GM21737 (cell line): ENCODE measurements around the gene SNRNP70.
A peak's percentile ranks its signal among the peaks of the same experiment; 100 is the strongest.
"Not testable (repeated sequence)": the region's sequence is repeated elsewhere in the genome, so short reads cannot be mapped to it uniquely, and the experiment has no call there.

Source experiments
- ATAC-seq: cut with Tn5 transposase; IDR thresholded peaks from one replicate; pipeline ENCODE4 v1.9.1; 2021; ENCODE audit warnings: mild to moderate bottlenecking, moderate library complexity; ENCODE audit not compliant: unreplicated experiment

SNRNP70 gene, protein sequence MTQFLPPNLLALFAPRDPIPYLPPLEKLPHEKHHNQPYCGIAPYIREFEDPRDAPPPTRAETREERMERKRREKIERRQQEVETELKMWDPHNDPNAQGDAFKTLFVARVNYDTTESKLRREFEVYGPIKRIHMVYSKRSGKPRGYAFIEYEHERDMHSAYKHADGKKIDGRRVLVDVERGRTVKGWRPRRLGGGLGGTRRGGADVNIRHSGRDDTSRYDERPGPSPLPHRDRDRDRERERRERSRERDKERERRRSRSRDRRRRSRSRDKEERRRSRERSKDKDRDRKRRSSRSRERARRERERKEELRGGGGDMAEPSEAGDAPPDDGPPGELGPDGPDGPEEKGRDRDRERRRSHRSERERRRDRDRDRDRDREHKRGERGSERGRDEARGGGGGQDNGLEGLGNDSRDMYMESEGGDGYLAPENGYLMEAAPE

DNA sequence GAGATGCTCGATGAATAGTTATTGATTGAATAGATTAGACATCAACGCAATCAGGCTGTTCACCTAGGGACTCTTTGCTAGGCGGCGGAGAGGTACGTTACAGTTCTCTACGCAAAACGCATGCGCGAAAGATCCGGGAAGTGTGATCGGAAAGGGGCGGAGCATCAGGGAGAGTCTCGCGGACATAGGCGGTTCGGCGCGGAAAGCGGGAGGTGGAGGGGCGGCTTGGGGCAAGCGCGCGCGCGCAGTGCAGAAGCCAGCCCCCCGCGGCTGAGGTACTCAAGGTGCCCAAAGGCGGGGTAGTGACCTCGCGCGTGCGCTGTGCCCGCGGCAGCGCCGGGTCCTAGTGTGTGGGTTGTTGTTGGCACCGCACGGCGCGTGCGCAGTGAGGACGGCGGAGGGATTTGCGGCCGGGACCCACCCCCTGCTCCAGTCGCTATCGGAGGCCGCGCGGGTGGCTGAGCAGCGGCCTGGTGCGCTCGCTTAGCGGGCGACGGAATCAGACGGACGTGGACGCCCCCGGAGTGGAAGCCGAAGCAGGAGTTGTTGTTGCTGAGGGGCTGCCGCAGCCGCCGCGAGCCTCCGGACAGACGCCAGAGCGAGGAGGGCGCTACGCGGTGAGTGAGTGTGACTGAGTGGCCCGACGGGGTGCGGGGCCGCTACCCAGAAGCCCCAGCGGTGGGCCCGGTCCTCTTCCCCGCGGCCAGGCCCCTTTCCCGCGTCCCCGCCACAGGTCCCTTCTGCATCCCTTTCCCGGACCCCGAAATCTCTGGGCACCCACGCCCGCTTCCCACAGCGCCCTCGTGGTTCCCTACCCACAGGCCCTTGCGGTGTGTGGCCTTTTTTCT is at the start of gene SNRNP70:
SNRNP70 (plus strand) TSS at position 432 of the 848 bp plus-strand sequence. CDS start 964 bp downstream, outside the sequence.
- peak; percentile 89 for ATAC-seq

DNA sequence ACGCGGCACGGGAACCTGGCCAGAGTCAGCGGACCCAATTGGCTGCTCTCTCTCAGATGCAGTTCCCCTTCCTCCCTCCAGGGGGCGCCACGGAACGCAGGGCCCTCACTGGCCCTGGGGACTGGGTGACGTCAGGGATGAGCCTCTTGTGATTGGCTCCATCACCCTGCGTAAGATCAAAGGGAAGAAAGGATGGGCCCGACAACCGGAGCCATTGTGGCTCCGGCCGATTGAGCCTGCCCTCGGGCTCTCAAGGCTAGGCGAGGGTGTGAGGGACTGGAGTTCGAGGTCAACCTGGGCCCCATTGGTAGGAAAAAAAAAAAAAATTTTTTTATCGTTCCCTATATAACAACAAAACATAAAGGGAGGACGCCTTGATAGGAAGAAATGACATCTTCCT is 48.4 kb upstream of the SNRNP70 start, which contains the start of gene CGB1:
CGB1 (minus strand) TSS at position 81 of the 400 bp plus-strand sequence. CDS start 184 bp downstream, outside the sequence.
- ATAC-seq, result not testable (repeated sequence)

DNA sequence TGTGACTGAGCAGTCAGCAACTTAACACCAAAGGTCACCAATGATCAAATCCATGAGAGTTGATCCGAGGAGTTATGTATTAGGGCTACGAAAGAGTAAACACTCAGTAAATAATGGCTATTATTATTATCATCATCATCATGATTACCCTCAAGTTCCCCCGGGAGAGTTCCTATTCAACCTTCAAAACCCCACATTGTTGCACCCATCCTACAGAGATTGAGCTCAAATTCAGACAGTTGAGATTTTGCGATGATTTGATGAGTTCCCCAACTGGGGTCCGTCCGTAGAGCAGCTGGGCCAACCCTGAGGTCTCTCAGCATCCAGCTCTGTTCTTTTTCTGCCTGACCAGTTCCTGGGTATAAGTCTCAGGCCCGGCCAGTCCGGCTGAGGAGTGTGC is 47.1 kb upstream of the SNRNP70 start:
- not testable (repeated sequence) for ATAC-seq

DNA sequence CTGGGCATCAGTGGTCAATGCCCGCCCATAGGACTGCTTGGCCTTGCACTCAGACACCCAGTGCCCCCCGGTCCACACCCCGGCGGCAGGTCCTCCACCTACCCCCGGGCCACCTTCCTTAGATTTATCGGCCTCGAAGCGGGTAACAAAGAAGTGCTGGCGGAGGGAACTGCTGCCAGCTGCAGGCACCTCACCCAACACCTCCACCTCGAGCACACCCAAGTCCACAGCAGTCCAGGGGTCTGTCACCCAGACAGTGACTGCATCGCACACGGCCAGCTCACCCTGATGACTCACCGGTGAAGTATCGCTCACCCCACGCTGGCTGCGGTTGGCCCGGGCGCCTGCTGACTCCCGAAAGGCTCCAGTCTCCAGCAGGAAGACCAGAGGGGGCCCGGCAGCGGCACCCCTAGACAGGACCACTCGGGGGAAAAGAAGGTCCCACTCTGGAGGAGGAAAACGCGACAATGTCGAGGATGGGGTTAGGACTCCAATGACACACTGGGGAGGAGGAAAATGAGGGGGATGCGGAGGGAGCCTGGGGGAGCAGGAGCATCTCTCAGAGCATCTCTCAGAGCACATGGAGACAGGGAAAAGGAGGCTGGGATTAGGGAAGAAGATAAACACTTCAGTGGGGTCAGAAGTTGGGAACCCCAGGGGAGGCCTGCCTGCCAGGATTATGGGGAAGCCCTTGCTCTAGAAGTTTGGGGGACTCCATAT is 46.5 kb upstream of the SNRNP70 start:
- ATAC-seq, result not testable (repeated sequence)

DNA sequence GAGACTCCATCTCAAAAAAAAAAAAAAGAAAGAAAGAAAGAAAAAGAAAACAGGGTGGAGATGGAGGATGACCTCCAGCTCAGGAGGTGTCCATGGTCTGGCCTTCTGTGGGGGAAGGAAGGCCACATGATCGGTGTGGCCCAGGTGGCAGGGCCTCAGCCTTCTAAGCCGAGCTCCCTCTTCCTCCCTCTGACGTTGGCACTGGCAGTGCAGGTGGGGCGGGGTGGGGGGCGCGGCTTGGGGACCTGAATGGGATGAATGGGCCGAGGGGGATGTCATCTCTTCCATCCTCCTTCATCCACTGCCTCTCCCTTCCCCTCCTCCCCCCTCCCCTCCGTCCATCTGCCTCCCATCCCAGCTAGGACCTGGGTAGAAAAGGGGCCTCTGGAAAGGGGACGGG is 45.5 kb upstream of the SNRNP70 start:
- ATAC-seq, result not testable (repeated sequence)

DNA sequence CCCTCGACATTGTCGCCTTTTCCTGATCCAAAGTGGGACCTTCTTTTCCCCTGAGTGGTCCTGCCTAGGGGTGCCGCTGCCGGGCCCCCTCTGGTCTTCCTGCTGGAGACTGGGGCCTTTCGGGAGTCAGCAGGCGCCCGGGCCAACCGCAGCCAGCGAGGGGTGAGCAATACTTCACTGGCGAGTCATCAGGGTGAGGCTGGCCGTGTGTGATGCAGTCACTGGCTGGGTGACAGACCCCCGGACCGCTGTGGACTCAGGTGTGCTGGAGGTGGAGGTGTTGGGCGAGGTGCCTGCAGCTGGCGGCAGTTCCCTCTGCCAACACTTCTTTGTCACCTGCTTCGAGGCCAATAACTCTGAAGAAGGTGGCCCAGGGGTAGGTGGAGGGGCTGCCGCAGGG is 43.1 kb upstream of the SNRNP70 start:
- no peak for ATAC-seq

DNA sequence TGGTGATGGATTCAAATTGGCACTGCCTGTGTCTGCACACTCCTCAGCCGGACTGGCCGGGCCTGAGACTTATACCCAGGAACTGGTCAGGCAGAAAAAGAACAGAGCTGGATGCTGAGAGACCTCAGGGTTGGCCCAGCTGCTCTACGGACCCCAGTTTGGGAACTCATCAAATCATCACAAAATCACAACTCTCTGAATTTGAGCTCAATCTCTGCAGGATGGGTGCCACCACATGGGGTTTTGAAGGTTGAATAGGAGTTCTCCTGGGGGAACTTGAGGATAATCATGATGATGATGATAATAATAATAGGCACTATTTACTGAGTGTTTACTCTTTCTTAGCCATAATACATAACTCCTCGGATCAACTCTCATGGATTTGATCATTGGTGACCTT is 42.6 kb upstream of the SNRNP70 start:
- not testable (repeated sequence) for ATAC-seq

DNA sequence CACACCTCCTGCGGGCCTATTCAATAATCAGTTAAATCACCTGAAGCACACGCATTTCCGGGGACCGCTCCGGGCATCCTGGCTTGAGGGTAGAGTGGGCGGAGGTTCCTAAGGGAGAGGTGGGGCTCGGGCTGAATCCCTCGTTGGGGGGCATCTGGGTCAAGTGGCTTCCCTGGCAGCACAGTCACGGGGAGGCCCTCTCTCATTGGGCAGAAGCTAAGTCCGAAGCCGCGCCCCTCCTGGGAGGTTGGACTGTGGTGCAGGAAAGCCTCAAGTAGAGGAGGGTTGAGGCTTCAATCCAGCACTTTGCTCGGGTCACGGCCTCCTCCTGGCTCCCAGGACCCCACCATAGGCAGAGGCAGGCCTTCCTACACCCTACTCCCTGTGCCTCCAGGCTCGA is 41.7 kb upstream of the SNRNP70 start, which contains the start of gene CGB5:
CGB5 (plus strand) TSS at position 301 of the 400 bp plus-strand sequence. CDS start 362 bp downstream, outside the sequence.
- not testable (repeated sequence) for ATAC-seq

DNA sequence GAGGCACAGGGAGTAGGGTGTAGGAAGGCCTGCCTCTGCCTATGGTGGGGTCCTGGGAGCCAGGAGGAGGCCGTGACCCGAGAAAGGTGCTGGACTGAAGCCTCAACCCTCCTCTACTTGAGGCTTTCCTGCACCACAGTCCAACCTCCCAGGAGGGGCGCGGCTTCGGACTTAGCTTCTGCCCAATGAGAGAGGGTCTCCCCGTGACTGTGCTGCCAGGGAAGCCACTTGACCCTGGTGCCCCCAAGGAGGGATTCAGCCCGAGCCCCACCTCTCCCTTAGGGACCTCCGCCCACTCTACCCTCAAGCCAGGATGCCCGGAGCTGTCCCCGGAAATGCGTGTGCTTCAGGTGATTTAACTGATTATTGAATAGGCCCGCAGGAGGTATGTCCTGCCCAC is 36.2 kb upstream of the SNRNP70 start, which contains the start of gene CGB8:
CGB8 (minus strand) TSS at position 101 of the 400 bp plus-strand sequence. CDS start 372 bp downstream, outside the sequence.
- ATAC-seq, result not testable (repeated sequence)

DNA sequence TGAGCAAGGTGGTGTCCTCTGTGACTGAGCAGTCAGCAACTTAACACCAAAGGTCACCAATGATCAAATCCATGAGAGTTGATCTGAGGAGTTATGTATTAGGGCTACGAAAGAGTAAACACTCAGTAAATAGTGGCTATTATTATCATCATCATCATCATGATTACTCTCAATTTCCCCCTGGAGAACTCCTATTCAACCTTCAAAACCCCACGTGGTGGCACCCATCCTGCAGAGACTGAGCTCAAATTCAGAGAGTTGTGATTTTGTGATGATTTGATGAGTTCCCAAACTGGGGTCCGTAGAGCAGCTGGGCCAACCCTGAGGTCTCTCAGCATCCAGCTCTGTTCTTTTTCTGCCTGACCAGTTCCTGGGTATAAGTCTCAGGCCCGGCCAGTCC is 35.4 kb upstream of the SNRNP70 start:
- not testable (repeated sequence) for ATAC-seq

DNA sequence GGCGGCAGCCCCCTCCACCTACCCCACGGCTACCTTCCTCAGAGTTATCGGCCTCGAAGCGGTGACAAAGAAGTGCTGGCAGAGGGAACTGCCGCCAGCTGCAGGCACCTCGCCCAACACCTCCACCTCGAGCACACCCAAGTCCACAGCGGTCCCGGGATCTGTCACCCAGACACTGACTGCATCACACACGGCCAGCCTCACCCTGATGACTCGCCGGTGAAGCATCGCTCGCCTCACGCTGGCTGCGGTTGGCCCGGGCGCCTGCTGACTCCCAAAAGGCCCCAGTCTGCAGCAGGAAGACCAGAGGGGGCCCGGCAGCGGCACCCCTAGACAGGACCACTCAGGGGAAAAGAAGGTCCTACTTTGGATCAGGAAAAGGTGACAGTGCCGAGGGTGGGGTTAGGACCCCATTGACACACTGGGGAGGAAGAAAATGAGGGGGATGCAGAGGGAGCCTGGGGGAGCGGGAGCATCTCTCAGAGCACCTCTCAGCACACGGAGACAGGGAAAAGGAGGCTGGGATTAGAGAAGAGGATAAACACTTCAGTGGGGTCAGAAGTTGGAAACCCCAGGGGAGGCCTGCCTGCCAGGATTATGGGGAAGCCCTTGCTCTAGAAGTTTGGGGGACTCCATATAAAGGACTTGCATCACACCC is 34.7 kb upstream of the SNRNP70 start:
- not testable (repeated sequence) for ATAC-seq

DNA sequence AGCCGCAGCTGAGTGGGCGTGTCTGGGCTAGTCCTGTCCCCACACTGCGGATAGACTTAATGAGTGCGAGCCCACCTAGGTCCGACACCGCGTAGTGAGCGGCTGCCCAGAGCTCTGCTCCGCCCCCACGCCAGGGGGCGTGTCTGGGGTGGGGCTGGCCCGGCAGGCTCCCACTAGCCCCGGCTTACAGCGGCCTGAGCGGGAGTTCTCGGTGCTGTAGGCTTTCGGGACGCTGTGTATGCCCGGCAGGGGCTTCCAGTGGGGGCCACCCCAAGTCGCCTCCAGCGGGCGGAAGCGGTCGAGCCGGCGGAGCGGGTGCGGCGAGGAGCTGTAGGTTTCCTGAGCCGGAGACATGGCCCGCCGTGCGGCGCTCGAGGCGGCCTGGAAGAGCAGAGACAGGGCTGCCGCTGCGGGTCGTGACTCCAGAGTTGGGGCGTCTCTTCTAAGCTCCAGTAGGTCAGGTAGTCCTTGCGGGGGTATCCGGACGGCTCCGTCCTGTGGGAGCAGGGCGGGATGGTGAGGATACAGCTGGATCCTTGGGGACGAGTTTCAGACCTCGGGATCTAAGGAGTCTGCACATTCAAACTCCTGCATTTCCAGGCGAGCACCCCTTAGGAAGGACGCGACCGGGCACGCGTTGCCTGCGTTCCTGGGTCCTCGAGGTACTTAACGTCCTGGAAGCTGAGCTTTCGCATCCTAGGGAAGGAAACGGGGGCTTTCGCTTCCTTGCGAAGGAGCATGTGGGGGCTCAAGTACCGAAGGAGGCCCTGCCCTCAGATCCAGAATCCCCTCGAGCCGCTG is 28.9 kb upstream of the SNRNP70 start:
- no peak for ATAC-seq

DNA sequence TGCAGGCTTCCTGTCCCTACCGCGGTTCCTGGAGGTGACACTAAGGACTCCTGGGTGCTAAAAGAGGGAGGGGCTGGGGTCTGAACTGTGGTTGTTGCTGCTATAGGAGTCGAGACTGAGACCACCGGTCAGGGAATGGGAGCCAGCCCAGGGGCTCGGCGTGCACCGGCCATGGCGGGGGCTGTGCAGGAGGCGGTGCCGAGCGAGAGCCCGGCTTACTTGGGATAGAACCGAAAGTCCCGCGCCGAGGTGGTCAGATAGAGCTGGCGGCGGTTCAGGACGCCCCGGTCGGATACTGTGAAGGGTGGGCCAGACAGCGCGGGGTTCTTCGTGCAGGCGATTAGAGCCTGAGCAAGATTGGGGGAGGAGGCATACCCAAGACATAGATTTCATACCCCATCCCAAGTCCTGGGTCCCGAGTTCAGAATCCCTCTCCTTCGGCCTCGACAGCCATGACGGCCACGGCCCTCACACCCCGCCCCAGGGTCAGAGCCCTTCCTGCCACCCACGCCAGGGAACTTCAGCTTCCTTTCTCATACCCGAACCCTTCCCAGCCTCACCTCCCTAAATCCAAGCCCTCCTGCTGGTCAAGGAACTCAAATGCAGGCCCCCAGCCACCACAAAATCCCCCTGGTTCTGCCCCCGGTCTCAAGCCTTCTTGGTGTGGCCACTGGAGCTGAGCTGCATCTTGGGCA is 28.2 kb upstream of the SNRNP70 start:
- ATAC-seq, result not testable (repeated sequence)

DNA sequence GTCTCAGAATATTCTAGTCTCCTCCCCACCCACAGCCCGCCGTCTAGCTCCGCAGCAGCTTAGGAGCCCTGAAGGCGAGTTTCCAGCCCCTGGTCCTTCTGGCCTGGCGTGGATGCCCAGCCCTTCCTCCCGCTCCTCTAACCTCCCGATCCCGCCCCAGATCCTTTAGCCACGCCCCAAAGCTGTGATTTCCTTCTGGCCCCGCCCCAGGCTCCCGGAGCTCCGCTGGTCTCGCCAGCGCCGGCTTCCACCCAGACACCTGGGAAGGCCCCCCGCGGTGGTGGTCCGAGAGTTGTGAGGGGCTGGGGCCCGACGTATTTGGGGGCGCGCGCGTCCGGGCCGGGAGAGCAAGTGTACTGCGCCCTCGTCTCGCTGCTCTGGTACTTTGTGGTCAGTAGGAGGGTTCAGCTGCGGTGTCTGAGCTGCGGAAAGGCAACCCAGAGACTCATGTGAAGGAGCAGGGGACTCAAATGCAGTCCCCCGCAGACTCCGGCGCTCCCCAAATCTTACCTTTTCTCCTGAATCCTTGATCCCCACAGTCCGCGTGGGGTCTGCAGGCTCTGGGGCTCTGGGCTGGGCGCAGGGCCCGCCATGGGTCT is 27.5 kb upstream of the SNRNP70 start, which contains the start of gene CGB7:
CGB7 (minus strand) TSS at position 114 of the 599 bp plus-strand sequence. CDS start 2,374 bp downstream, outside the sequence.
- ATAC-seq, result no peak

DNA sequence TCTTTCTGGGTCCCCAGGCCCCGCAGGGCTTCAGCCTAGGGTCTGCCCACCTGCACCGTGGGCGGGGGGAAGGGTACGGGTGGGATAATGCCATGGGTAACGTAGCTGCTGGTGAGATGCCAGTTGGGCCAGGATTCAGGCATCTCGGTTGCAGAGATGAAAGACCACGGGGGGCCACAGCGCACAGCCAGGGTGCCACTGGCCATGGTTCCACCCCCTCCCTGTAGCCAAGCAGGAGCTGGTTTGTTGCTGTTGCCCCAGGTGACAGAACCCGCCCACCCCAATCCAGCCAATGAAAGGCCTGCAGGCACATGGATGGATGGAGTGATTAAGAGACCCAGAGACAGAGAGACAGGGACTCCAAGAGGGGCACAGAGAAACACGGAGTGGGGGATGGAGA is 26.7 kb upstream of the SNRNP70 start:
- ATAC-seq, result no peak

DNA sequence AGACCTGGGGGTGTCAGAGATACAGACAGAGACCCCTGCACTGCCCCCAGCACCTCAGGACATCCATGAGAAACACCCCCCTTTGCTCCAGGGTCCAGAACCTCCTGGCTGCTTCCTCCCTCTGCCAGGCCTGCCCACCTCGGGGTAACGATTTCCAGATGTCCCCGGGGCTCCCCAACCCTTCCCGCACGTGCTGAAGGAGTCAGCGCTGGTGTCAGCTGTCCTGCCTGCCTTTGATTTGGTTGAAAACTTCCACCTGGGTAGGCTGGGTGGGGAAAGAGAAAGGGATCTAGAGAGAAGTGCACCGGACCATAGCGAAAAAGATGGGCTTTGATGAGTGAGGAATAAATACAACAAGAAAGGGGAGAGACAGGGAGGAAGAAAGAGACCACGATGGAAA is 26.2 kb upstream of the SNRNP70 start:
- ATAC-seq, result no peak

DNA sequence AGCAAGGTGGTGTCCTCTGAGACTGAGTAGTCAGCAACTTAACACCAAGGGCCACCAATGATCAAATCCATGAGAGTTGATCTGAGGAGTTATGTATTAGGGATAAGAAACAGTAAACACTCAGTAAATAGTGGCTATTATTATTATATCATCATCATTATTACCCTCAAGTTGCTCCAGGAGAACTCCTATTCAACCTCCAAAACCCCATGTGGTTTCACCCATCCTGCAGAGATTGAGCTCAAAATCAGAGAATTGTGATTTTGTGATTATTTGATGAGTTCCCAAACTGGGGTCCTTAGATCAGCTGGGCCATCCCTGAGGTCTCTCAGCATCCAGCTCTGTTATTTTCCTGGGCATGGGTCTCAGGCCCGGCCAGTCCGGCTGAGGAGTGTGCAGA is 24.3 kb upstream of the SNRNP70 start:
- ATAC-seq, result no peak

DNA sequence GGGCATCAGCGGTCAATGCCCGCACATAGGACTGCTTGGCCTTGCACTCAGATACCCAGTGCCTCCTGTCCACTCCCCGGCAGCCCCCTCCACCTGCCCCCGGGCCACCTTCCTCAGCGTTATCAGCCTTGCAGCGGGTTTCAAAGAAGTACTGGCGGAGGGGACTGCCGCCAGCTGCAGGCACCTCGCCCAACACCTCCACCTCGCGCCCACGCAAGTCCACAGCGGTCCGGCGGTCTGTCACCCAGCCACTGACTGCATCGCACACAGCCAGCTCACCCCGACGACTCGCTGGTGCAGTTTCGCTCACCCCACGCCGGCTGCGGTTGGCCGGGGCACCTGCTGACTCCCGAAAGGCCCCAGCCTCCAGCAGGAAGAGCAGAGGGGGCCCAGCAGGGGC is 23.8 kb upstream of the SNRNP70 start:
- no peak for ATAC-seq
